Testis (tissue), 3 donors: ENCODE results near the gene SLC16A1. TPM values are rescaled to one million over a fixed set of nuclear protein-coding genes. Genes with fewer than 3 reads are reported as not detected.

Experiments used
- DNase-seq: peaks from one replicate; pipeline ENCODE4 v3.0.0-alpha.2; 2019
- H3K27ac ChIP-seq, 2 donors: fragments of 200-600 bp; sonication (generic); one replicate each; pipeline ENCODE4 v1.5.1; 2019
- H3K27me3 ChIP-seq: fragments of 200-600 bp; sonication (generic); one replicate; pipeline ENCODE4 v1.5.1; 2019
- H3K36me3 ChIP-seq: fragments of 200-600 bp; sonication (generic); one replicate; pipeline ENCODE4 v1.5.1; 2017; ENCODE audit warnings: low read depth; ENCODE audit errors: missing control alignments
- H3K4me1 ChIP-seq: fragments of 200-600 bp; sonication (generic); one replicate; pipeline ENCODE4 v1.5.1; 2019
- H3K4me3 ChIP-seq, 2 donors: fragments of 200-600 bp; sonication (generic); one replicate each; pipeline ENCODE4 v1.5.1; 2017 to 2019
- H3K9me3 ChIP-seq: fragments of 200-600 bp; sonication (generic); one replicate; pipeline ENCODE4 v1.5.1; 2017
- CTCF ChIP-seq, 3 experiments: fragments of 450-650 bp in 2 of 3; fragments of 200-600 bp in 1 of 3; sonication (generic) in 1 of 3; IDR thresholded peaks; one replicate each; pipeline ENCODE4 v1.5.1; 2016 to 2019; ENCODE audit warnings: antibody characterized with exemption in 3 of 3, mild to moderate bottlenecking in 2 of 3, moderate library complexity in 1 of 3
- POLR2A ChIP-seq: fragments of 450-650 bp; IDR thresholded peaks from one replicate; pipeline ENCODE4 v1.6.1; 2017; ENCODE audit warnings: antibody characterized with exemption, mild to moderate bottlenecking, moderate library complexity
- WGBS, 2 donors: methylation state at CpG; one replicate each; pipeline ENCODE4 v1.1.5; 2018; 5-methylcytosine and 5-hydroxymethylcytosine counted together
- intact Hi-C: fragments of 100-400 bp; cut with DNase I; formaldehyde crosslinking; loops from one replicate; pipeline ENCODE4 v1.15.1; 2023; ENCODE audit warnings: low total_unique reads
- polyA plus RNA-seq: library from polyadenylated mRNA; stranded (reverse); fragments of 350-450 nt; fragmentation: Illumina TruSeq; extraction: RNeasy Lipid Tissue Mini Kit (QIAGEN cat#74804); gene quantifications from one replicate; pipeline ENCODE4 v1.2.3, GENCODE V29; 2014; ENCODE audit warnings: low read depth, low replicate concordance; ENCODE audit not compliant: insufficient read depth
- total RNA-seq, 2 donors: library from RNA; depleted of rRNA; stranded (reverse); fragments of >200 nt; gene quantifications; one replicate each; pipeline ENCODE4 v1.2.3, GENCODE V29; 2016

The SLC16A1 gene
- total and polyA plus RNA-seq, 3 donors from 2014 or later, result 70.3 to 130 (median 102) TPM

GRCh38 chr1:112991402-112992120 is 35.6 kb upstream of the SLC16A1 start:
- Histone ChIP-seq H3K27me3 (no peaks in the 10 kb centered on the region), H3K4me1 (no peaks in the 10 kb centered on the region), H3K4me3 (no peak overlapping the region), H3K9me3 (no peaks in the 10 kb centered on the region), H3K27ac (no peak overlapping the region), H3K36me3 (no peaks in the 10 kb centered on the region)
- intact Hi-C loops, result no loop called here
- TF ChIP-seq CTCF (IDR thresholded peaks at IDR 0.05) (no peak), POLR2A (no peak)
- no peak for DNase-seq
- WGBS, 2 donors, result 76 to 96% methylated on average over 4 of the region's 4 CpGs

GRCh38 chr1:112990271-112990670 is 34.3 kb upstream of the SLC16A1 start:
- no peaks in the 10 kb centered on the region for H3K27me3 ChIP-seq
- H3K27ac ChIP-seq, result no peak overlapping the region
- H3K9me3 ChIP-seq, result no peaks in the 10 kb centered on the region
- no peaks in the 10 kb centered on the region for H3K36me3 ChIP-seq
- H3K4me1 ChIP-seq, result no peaks in the 10 kb centered on the region
- no peak overlapping the region for H3K4me3 ChIP-seq
- intact Hi-C loops, result no loop called here
- TF ChIP-seq POLR2A (no peak), CTCF (IDR thresholded peaks at IDR 0.05) (no peak)
- WGBS, 2 donors, result 95 to 97% methylated on average over 7 of the region's 7 CpGs
- no peak for DNase-seq

GRCh38 chr1:112988367-112988766 is 32.4 kb upstream of the SLC16A1 start:
- TF ChIP-seq CTCF (IDR thresholded peaks at IDR 0.05) (no peak), POLR2A (no peak)
- intact Hi-C loops, result no loop called here
- no peak for DNase-seq
- H3K36me3 ChIP-seq, result no peaks in the 10 kb centered on the region
- H3K27me3 ChIP-seq, result no peaks in the 10 kb centered on the region
- H3K27ac ChIP-seq, result no peak overlapping the region
- no peak overlapping the region for H3K4me3 ChIP-seq
- H3K9me3 ChIP-seq, result no peaks in the 10 kb centered on the region
- H3K4me1 ChIP-seq, result no peaks in the 10 kb centered on the region
- 64 to 83% methylated on average over 1 of the region's 1 CpG for WGBS, 2 donors

- TF ChIP-seq POLR2A, result no peak
- TF ChIP-seq CTCF (IDR thresholded peaks at IDR 0.05), result no peak
- Histone ChIP-seq H3K27me3 (no peaks in the 10 kb centered on the region), H3K4me3 (no peak overlapping the region), H3K4me1 (no peaks in the 10 kb centered on the region), H3K27ac (no peak overlapping the region), H3K36me3 (no peaks in the 10 kb centered on the region), H3K9me3 (no peaks in the 10 kb centered on the region)
- WGBS, 2 donors, result 86 to 93% methylated on average over 2 of the region's 2 CpGs
- intact Hi-C loops, result no loop called here
- no peak for DNase-seq
Measured at GRCh38 chr1:112985123-112985522, 29.1 kb upstream of the SLC16A1 start.

- Histone ChIP-seq H3K27me3 (no peaks in the 10 kb centered on the region), H3K9me3 (no peaks in the 10 kb centered on the region), H3K27ac (no peak overlapping the region), H3K4me3 (no peak overlapping the region), H3K4me1 (no peaks in the 10 kb centered on the region), H3K36me3 (no peaks in the 10 kb centered on the region)
- DNase-seq, result no peak
- intact Hi-C loops, result no loop called here
- TF ChIP-seq CTCF (IDR thresholded peaks at IDR 0.05), result no peak
- no peak for TF ChIP-seq POLR2A
- WGBS, 2 donors, result 66 to 69% methylated on average over 6 of the region's 6 CpGs
Measured at GRCh38 chr1:112983537-112984131, 27.6 kb upstream of the SLC16A1 start.
